GM19452 (cell line): ENCODE measurements around the gene DPF1.
"Not testable (repeated sequence)": the region's sequence is repeated elsewhere in the genome, so short reads cannot be mapped to it uniquely, and the experiment has no call there.

Experiments used
- ATAC-seq: cut with Tn5 transposase; IDR thresholded peaks from one replicate; pipeline ENCODE4 v1.9.1; 2021; ENCODE audit not compliant: unreplicated experiment

Gene DPF1

GRCh38 chr19:38224014-38224862 lies at the start of gene DPF1:
Gene DPF1 (minus strand): TSS chr19:38224222. CDS start chr19:38224142, 80 bp downstream.
- peak; percentile 78 for ATAC-seq

GRCh38 chr19:38273499-38273898 lies 49.5 kb upstream of the DPF1 start:
- no peak for ATAC-seq

- ATAC-seq = no peak
Observed at GRCh38 chr19:38270587-38271167, 46.7 kb upstream of the DPF1 start.

DNA sequence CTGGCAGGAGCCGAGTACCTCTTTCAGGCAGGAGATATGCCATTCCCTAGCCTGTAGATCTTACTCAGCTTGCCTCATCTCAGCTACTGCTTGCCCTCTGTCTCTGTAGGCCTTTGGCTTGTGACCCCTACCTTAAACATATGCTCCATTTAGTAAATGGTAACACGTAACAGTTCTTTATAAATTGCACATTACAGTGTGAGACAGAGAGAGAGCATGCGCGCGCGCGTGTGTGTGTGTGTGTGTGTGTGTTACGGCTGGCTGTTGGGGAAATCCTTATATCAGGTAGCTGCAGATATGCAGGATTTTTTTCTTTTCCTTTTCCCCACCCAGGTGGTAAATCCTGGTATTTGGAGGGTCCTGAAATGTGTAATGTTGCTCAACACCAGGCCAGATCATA lies 44.5 kb upstream of the DPF1 start:
- ATAC-seq = no peak

DNA sequence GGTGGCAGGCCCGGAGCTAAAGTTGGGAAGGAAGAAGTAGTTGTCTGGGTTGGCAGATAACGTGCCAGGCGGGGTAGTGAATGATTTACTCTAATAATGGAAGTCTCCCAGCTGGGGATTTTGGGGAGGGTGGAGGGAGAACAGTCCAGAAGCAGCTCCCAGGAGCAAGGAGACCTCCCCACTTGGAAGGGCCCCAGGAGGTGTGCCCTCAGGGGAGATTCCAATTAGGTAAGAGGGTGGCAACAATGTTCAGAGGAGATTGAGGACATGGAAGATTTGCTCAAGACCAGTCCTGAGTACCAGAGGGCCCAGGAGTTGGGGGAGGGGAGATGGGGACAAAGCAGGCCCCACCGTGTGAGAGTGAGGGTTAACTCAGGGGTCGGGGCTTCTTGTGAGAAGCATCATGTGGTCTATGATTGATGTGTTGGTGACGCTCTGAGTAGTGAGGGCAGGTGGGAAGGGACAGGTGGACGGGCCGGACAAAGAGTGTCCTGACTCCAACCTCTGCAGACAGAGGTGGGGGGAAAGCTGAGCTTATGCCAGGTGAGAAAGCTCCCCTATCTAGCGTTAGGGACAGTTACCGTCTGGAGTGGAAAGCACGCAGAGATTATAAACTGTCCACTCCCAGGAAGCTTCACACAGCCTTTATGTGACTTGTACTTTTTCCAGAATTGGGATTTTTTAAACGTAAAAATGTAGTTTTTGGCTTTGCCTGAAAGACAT lies 43.9 kb upstream of the DPF1 start:
- ATAC-seq = no peak

GRCh38 chr19:38266981-38267597 lies 43.1 kb upstream of the DPF1 start:
- ATAC-seq = no peak

- no peak for ATAC-seq
Observed at GRCh38 chr19:38265921-38266429, 42.0 kb upstream of the DPF1 start.

GRCh38 chr19:38265213-38265861 lies 41.3 kb upstream of the DPF1 start:
- ATAC-seq = no peak

DNA sequence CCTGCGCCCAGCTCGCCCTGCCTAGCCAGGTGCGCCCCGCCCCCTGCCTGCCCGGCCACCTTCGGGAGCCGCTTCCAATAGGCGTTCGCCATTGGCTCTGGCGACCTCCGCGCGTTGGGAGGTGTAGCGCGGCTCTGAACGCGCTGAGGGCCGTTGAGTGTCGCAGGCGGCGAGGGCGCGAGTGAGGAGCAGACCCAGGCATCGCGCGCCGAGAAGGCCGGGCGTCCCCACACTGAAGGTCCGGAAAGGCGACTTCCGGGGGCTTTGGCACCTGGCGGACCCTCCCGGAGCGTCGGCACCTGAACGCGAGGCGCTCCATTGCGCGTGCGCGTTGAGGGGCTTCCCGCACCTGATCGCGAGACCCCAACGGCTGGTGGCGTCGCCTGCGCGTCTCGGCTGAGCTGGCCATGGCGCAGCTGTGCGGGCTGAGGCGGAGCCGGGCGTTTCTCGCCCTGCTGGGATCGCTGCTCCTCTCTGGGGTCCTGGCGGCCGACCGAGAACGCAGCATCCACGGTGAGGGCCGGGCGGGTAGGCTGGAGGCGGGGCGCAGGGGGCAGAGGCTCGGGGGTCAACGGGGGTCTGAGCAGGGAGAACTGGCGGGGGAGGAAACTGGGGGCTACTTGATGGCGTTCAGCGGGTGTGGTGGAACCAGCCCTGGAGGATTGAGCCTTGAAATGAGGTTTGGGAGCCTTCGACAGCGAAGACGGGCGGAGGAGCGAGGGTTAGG lies 40.6 kb upstream of the DPF1 start, which contains the start of gene SPINT2:
SPINT2 (plus strand) TSS at position 88 of the 727 bp plus-strand sequence; CDS start at position 408, 320 bp downstream.
- ATAC-seq = no peak

- no peak for ATAC-seq
Observed at GRCh38 chr19:38263689-38264485, 39.9 kb upstream of the DPF1 start.

DNA sequence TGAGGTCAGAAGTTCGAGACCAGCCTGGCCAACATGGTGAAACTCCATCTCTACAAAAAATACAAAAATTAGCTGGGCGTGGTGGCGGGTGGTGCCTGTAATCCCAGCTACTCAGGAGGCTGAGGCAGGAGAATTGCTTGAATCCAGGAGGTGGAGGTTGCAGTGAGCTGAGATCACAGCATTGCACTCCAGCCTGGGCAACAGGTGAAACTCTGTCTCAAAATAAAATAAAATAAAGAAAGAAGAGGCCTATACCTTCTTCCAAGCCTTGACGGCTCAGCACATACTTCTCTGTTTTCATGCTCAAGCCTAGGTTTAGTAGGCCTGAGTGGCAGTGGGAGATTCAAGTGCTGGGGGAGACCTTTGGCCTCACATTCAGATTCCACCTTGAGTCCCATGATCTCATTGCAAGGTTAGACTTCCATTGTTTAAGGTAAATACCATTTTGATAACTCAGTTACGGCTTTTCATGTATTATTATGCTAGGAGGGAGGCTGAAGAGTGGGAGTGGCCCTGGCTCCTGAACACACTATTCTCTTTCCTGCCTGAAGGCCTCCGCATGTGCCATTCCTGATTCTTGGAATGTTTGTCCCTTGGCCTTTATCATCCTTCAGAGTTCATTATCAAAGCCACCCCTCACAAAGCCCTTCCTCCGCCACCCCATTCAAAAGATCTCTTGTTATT lies 38.7 kb upstream of the DPF1 start:
- no peak for ATAC-seq

GRCh38 chr19:38261942-38262341 lies 37.9 kb upstream of the DPF1 start:
- not testable (repeated sequence) for ATAC-seq

GRCh38 chr19:38255383-38256014 lies 31.5 kb upstream of the DPF1 start:
- no peak for ATAC-seq

DNA sequence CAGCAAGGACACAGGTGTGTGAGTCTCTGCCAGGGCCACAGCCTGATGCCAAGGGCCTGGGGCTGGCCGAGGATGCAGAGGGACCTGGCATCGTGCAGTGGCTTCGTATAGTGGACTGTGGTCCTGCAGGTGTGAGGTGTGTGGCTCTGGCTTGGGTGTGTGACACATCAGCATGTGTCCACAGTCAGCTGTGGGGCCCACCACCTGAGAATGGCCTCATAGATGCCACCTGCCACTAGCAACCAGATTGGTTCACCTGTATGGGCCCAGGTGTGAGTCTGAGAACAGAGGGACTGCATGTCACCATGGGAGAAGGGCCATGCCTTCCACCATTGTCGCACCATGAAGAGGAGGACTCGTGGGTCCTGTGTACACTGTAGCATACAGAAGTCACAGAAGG lies 29.8 kb upstream of the DPF1 start:
- ATAC-seq = no peak

- no peak for ATAC-seq
Observed at GRCh38 chr19:38252941-38253691, 29.1 kb upstream of the DPF1 start.

DNA sequence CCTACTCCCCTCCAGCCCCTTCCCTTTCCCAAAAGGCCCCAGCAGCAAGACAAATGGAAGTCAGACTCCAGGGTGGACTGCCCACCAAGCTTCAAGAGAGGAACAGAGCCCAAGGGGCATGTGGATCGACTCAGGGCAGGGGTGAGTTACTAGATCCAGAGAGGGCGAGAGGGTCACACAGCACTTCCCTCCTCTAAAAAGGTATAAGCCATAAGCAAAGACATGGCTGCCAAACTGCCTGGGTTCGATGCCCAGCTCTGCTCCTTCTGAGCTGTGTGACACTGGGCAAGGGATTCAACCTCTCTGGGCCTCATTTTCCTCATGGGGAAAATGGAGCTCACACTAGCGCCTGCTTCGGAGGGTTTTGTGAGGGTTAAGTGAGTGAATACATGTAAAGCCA lies 28.4 kb upstream of the DPF1 start:
- ATAC-seq = no peak

DNA sequence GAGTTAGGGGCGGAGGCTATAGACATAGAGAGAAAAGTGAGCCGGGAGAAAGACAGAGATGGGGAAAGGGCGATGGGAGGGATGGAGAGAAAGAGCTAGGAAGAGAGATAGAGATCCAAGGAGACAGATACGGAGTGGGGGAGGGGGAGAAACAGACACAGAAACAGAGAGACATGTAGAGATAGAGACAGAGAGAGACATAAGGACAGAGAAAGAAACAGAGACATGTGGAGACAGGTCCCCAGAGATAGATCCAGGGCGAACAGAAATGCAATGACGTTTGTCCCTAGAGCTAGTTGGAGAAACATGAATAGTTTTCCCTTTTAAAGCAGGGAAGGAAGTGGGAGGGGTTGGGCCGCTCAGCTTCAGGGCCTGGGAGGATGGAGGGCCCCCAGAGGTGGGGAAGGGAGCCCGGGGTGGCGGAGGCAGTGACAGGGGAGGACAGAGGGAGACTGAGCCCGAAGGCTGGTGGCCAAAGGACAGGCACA lies 27.6 kb upstream of the DPF1 start:
- no peak for ATAC-seq
